Frontal cortex (tissue), 4 donors: ENCODE results near the gene NKTR. TPM values are rescaled to one million over a fixed set of nuclear protein-coding genes. Genes with fewer than 3 reads are reported as not detected.

Source experiments
- DNase-seq, 2 donors: peaks; one replicate each; pipeline ENCODE4 v3.0.0; 2012; ENCODE audit warnings: low spot score in 2 of 2
- FAIRE-seq: peaks from 2 replicates; lab custom pipeline; 2012; peaks lifted over from hg19 to GRCh38; lab: Jason Lieb, UNC
- total RNA-seq: library from RNA; depleted of rRNA; stranded (reverse); fragments of >200 nt; gene quantifications from one replicate; pipeline ENCODE4 v1.2.3, GENCODE V29; 2014
- donor health status: control.
- donor health status: control.
- donor health status: control.

Gene NKTR
- total RNA-seq, 1 donor from 2014 or later: 110 TPM

DNA sequence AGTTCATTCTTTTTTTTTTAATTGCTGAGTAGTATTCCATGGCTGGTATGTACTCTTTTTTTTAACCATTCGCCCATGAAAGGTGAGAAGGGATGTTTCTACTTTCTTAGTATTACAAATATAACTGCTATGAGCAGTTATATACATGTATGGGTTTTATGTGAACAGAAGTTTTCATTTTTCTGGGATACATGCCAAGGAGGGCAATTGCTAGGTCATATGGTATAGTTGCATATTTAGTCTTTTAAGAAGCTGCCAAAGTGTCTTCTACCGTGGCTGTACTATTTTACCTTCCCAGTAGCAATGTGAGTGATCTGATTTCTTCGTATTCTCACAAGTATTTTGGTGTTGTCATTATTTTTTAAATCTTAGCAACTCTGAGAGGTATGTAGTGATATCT, 73.7 kb downstream of the NKTR start:
- FAIRE-seq: no peak
- DNase-seq: no peak

DNA sequence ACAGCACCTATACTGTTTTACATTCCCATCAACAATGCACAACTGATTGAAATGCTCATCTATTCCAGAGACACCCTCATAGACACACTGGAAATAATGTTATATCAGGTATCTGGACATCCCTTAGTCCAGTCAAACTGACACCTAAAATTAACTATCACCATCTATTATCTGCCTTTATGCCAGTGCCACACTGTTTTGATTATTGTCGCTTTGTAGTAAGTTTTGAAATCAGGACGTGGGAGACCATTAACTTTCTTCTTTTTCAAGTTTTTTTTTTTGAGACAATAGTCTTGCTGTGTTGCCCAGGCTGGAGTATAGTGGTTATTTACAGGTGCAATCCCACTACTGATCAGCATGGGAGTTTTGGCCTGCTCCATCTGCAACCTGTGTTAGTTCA, 75.4 kb downstream of the NKTR start:
- DNase-seq (no peak), FAIRE-seq (no peak)

DNA sequence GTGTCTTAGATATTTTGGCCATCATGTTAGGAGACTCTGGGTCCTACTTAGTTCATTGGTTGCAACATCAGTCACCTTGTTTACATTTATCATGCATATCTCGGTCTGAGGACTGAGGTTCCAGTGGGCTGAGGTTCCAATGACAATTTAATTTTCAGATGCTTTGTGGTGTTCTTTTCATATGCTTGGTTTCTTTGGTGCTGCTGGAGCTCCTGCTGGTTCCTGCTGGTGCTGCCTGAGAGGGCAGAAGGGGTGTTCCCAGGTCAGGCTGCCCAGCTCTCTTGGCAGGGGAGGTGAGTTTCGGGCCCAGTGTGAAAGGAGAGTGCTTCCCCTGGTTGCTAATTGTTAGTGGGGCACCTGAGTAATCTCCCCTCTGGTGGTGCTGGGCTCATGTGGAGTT, 78.0 kb downstream of the NKTR start:
- DNase-seq (no peak), FAIRE-seq (no peak)

GRCh38 chr3:42680271-42680670, 79.8 kb downstream of the NKTR start:
- DNase-seq: no peak
- no peak for FAIRE-seq

DNA sequence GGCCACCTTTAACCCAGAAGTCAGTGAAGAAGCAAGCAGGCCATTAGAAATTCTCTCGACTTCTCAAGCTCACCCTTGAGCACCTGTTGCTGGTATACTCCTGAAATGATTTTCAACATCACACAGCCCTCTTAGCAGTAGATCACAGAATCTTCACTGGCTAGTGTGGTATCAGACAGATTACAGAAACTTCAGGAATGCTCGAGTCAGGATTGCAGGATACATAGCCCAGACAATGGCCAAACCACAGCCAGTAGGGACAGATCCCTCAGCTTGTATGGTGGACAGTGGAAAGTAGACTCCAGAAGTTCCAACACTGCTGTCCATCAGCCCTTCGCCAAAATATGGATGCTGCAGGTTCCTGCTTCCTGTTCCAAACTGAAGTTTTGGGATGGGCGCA, 80.3 kb downstream of the NKTR start:
- DNase-seq: no peak
- FAIRE-seq: no peak

- FAIRE-seq: no peak
- DNase-seq: no peak
These were observed 81.0 kb downstream of the NKTR start for GRCh38 chr3:42681361-42682038.

DNA sequence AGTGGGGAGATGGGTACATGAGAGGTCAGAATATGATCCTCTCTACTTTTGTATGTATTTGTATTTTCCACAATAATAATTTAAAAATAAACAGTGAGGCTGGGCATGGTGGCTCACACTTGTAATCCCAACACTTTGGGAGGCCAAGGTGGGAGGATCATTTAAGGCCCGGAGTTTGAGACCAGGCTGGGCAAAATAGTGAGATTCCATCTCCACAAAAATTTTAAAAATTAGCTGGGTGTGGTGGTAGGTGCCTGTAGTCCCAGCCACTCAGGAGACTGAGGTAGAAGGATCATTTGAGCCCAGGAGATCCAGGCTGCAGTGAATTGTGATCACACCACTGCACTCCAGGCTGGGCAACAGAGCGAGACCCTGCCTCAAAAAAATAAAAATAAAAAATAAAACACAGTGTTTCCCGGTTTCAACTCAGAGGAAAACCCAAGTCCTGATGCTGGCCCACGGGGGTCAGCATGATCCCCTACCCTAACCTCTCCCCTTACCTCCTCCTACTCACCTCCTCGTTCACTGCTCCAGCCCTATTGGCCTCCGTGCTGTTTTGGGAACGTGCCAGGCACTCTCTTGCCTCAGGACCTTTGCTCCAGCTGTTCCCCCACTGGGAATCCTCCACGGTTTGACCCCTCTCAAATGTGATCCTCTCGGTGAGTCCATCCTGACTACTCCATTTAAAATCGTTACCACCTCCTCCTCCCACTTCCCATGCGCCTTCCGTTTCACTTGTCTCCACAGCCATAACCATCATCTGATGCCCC, 82.0 kb downstream of the NKTR start:
- DNase-seq: no peak
- FAIRE-seq: no peak

GRCh38 chr3:42683875-42684598, 83.6 kb downstream of the NKTR start:
- DNase-seq: peak; percentile 75 to 79
- FAIRE-seq: no peak

DNA sequence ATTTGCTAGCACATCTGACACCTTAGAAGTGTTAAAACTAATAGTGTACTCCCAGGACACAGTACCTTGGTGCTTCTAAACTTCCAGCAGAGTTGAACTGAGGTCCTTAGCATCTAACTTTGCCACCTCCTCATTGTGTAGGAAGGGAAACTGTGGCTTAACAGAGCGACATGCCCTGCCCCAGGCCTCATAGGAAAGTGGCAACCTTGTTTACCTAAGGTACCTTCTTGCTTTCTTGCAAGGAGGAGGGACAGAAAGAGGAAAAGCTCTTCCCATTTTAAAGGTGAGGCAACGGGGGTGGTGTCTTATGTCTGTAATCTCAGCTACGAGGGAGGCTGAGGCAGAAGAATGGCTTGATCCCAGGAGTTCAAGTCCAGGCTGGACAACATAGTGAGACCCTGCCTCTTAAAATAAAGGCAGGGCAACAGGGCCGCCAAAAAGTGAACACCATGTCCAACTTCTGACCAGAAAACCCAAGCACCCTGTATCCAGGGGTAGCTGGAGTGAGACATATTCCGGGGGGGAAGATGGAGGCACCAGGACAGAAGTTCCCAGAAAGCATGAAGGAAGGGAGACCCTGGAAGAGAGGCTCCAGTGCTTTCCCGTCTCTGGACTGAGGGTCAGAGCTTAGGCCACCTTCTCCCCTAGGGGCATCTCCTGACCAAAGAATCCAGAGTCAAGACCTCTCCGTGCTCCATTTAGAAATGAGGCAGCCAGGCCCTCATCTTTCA, 84.3 kb downstream of the NKTR start:
- DNase-seq (no peak), FAIRE-seq (no peak)

- DNase-seq: no peak
These were observed 84.9 kb downstream of the NKTR start, which contains the start of gene KLHL40 for GRCh38 chr3:42685363-42685881. Gene KLHL40 (plus strand): TSS chr3:42685537. CDS start chr3:42685619, 82 bp downstream.

GRCh38 chr3:42685891-42686820, 85.7 kb downstream of the NKTR start:
- no peak for FAIRE-seq
- DNase-seq: no peak

More at GRCh38 chr3:42685363-42685881, 84.9 kb downstream of the NKTR start, which contains the start of gene KLHL40:
- FAIRE-seq: no peak

- DNase-seq: no peak
- no peak for FAIRE-seq
These were observed 86.6 kb downstream of the NKTR start for GRCh38 chr3:42686832-42687650.

GRCh38 chr3:42688016-42688415, 87.5 kb downstream of the NKTR start:
- no peak for DNase-seq
- no peak for FAIRE-seq

DNA sequence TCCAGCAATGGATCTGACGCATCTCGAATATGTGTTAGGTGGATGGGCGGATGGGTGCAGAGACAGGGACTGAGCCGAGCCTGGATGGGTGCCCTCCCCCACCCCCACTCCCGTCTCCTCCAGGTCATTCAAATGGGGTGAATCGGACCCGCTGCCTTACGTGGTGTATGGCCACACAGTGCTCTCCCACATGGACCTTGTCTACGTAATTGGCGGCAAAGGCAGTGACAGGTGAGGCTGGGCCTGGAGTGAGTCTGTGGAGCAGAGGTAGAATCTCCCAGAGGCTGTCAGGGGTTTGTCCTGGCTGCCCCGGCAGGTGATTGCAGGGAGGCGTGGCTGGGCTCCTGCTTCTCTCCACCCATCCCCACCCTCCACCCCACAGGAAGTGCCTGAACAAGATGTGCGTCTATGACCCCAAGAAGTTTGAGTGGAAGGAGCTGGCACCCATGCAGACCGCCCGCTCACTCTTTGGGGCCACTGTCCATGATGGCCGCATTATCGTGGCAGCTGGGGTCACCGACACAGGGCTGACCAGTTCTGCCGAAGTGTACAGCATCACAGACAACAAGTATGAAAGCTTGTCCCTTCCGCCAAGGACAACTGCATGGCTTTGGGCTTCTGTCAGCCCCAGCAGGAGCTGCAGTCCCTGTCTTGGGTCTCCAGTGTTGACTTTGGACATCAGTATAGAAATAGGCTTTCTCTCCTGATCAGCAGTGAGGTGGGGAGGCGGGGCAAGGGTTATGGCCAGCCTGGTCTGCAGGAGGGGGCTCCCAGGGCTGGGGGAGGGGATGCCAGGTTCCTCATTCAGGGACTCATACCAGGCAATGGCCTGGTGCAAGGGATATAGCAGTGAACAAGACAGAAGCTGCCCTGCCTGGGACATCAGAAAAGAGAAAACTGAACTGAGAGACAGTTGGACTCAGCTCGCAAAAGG, 88.3 kb downstream of the NKTR start:
- FAIRE-seq (no peak), DNase-seq (no peak)

DNA sequence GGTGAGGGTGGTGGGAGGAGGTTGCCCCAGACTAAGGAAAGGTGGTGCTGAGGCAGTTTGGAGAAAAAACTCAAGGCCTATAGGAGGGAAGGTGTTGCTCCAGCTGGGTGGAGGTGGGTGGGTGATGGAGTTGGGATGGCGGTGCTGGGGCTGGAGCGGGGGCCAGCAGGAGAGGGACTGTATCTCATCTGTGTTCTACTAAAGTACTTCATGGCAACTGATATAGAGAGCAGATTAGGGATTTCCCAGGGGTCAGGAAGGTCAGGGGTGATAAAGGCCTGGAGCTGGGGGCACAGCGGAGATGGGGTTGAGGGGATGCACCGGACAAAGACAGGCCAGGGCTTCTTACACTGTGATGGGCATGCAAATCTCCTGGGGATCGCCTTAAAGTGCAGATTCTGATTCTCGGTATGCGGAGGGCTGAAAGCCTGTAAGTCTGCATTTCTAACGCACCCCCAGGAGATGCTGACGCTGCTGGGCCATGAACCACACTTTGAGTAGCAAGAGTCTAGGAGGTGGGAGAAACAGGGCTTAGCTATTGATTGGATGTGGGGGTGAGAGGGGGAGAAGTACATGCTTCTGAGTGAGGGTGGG, 89.0 kb downstream of the NKTR start:
- DNase-seq (no peak), FAIRE-seq (no peak)

- no peak for FAIRE-seq
These were observed 89.7 kb downstream of the NKTR start for GRCh38 chr3:42690191-42690590.

More at GRCh38 chr3:42690191-42690590, 89.7 kb downstream of the NKTR start:
- DNase-seq: no peak
